NCI-H510A treated with DMSO at 0.1 percent for 48 hours (cell line): ENCODE results near the gene H1-8.

Experiments used
- DNase-seq: peaks from one replicate; lab custom pipeline; 2025; lab: John Stamatoyannopoulos, UW

H1-8 gene

DNA sequence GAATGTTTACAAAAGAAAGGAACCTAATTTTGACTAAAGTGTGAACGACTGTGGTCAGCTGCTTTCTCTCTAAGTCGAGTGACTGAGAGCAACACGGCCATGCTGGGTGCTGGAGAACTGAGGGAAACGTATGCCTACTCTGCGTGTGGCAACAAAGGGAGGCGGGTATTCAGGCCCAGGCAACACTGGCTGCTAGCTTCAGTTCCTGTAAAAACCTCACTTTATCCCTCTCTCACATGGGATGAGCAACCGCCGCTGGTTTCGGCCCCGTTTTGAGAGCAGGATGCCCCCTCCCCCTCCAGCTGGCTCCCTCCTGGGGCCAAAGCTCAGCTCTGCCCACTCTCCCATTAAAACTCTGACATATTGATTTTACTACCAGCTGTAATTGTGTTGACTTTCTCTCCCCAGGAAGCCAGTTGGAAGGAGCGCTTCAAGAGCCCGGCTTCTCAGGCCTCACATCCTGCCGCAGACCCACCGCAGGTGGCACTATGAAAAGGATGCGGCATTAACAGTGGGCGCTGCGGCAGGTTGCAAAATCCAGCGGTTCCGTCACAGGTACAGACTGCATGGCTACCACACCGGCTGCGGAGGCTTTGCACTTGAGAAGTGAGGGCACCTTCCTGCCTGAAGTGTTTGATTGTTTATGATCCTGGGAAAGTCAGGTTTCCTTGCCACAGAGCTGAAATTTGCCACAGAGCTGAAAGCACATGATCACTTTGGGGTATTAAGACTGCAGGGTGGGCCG is 50.8 kb downstream of the H1-8 start:
- peak; percentile 98 for DNase-seq

DNA sequence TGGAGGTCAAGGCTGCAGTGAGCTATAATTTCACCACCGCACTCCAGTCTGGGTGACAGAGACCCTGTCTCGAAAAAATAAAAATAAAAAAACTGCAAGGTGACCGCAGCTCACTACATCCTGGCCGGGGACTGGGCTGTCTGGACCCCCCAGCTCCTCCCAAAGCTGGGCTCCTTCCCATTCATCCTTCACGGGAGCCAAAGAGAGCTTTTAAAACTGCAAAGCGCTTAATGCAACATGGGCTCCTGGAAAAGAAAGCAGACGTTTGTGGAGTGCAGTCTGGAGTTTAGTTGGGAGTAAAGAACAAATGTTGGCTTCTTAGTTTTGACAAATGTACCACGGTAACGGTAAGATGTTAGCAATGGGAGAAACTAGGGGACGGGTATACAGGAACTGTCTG is 51.4 kb downstream of the H1-8 start:
- no peak for DNase-seq

DNA sequence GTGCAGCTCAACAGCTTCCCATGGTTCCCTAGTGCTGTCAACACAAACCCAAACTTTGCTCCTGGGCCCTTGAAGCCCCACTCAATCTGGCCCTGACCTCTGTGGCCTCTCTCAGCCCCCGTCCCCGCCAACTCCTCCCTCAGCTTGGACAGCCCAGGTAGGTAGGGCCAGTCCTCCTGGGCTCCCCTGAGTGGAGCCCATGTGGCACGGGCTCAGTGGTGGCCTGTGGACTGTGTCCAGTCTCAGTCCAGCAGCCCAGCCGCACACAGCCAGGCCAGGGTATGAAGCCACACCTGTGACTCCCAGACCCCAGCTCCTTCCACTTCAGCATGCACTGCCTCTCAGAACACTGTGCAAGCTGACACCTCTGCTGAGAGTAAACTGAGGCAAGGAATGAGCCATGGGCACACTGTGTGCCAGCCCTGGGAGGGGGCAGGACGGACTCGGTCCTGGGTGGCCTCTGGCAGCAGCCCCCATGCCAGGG is 52.0 kb downstream of the H1-8 start:
- no peak for DNase-seq

DNA sequence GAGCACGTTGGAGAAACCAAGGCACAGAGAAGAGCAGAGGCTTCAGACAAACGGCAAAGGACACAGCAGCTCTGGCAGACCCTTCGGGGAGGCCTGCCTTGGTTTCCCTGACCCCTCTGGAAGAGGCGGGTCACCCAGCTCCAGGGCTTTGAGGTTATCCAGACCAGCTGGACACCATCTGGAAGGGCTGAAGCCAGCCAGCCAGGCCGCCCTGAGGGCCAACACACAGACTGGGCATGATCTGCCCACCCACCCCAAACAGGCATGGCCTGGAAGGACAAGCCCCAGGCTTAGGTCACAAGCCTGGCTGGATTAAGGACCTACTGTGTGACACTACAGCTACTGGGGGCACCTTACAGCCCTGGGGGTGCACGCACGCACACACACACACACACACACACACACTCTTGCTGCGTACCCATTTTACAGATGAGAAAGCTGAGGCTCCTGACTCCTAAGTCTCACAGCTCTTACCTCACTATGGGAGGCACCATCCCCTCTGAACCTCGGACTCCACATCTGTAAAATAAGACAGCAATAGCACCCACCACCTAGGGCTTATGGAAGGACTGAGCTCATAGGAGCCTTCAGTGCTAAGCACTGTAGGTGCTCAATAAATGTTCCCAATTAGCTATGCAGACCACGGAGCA is 52.7 kb downstream of the H1-8 start:
- no peak for DNase-seq

DNA sequence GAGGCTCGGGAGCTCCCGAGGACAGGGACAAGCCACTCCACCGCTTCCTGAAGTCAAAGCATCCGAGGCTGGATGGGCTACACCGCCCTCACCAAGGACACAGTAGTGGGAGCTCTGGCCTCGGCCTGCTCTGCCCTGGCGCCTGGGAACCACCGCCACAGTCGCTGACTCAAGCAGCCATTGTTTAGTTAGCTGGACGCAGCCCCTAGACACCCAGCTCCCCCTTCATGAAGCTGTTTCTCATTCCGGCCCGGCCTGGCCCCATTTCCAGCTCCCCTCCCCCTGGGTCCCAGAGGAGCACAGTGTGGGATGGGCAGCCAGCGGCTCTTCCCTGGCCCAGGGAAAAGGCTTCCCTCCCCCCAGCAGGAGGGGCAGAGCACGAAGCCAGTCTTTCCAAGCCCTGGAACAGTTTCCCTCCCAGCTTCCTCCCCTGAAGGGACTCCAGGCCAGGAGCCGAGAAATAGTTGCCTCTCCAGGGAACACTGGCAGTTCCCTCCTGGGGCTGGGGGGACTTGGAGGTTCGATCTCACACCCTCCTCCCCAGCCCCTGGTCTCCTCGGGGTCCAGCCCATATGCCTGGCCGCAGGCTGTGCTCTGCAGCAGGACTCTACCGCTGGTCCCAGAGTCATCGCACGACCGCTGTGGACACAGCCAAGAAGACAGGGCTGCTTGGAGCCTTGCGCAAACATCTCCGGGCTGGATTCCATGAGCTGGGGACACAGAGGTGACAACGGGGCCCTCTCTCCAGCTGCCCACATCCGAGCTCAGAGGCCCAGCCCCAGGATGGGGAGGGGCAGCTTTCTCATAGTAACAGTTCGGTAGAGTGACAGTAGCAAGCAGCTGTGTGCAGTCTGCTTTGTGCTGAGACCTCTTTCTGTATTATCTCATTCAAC is 53.5 kb downstream of the H1-8 start:
- peak; percentile 90 for DNase-seq

DNA sequence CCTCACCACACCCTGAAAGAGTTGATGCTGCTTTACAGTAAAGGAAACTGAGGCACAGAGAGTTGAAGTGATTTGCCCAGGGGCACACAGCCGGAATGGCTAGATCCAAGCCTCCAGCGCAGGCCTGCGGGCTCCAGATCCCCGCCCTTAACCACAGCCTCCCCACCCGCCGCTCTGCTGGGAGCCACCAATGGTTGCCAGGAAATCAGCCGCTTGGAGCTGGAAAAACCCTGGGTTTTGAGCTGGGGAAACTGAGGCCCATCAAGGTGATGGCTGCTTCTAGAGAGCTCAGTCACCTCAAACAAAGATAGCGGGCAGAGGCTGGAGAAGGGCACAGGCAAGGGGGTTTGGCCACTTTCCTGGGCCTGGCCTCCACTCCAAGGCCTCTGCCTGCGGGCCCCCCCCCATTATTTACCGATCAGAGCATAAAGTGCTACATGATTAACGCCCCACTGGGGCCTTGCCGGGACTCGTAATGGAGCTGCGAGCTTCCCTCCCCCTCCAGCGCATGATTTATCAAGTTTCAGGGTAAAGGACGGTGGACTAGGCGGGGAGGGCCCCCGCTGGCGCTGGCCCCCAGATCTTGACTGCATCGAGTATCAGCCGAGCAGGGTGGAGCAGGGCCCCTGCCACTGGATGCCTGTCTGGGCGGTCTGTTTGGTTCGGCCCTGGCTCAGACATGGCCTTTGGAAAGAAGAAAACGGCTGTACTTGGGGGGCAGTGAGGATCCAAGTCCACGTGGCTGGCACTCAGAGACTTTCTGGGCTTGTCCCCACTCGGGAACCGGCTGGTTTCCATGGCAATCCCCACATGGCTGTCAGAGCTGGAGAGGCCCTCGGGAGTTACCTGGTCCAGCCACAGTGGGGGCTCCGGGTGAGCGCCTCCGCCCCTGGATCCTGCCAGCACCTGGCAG is 54.4 kb downstream of the H1-8 start:
- DNase-seq, result peak; percentile 68

DNA sequence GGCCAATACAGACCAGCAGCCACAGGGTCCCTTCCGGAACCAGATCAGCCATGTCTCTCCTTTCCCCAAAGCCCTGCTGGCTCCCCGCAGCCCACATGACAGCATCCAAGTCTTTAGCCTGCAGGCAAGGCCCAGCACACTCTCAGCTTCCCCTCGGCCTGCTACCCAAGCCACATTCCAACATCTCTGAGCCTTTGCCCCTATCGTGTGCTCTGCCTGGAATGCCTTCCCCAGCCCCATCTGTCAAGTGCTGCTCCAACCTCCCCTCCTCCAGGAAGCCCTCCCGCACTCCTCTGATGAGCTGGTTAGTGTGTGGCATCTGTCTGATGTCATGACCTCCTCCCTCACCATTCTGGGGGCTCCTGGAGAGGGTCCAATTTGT is 55.0 kb downstream of the H1-8 start:
- no peak for DNase-seq

DNA sequence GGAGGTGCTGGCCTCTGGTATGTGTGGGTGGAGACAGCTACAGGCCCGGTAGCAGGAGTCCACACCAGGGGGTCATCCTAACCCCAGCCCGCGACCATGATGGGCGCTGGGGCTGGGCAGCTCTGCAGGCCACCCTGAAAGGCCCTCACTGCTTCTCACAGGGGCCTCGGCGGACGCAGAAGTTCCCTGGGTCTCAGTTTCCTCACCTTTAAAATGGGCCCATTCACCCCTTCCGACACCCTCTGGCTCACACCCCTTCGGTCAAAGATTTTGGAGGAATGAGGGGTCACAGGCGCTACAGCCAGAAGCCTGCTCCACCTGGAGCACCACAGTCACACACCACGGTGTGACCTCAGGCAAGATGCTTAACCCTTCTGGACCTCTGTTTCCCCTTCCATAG is 55.5 kb downstream of the H1-8 start:
- no peak for DNase-seq

DNA sequence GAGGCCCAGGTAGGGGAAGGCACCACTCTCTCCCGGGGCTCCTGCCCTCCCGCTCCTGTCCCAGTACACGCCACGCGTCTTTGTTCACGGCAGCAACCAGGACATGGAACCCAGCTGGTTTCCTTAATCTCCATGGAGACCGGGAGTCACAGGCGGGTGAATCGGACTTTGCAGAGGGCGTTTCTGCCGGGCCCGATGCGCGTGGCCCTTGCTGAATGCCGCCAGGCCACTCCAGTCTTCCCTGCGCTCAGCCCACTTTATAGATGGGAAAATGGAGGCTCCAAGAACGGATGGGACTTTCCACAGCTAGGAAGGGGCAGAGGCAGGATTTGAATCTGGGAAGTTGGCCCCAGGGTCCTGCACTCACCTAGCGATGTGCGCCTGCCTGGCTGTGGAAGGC is 56.1 kb downstream of the H1-8 start:
- no peak for DNase-seq

DNA sequence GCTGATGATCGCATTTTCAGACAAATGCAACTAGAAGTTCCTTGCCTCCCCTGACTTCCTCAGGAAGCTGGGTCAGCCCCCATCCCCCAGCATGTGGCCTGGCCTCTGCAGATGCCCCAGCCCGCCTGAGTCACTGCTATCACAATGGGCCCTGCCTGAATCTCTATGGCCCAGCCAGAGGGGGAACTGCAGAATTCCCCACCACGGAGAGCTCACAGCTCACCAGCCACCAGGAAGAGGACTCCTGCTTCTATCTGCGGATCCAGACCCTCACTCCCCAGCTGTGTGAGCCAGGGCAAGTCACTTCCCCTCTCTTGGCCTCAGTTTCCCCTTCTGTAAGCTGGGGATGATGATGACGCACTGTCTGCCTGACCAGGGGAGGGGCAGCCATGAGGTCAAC is 56.6 kb downstream of the H1-8 start:
- DNase-seq, result no peak

DNA sequence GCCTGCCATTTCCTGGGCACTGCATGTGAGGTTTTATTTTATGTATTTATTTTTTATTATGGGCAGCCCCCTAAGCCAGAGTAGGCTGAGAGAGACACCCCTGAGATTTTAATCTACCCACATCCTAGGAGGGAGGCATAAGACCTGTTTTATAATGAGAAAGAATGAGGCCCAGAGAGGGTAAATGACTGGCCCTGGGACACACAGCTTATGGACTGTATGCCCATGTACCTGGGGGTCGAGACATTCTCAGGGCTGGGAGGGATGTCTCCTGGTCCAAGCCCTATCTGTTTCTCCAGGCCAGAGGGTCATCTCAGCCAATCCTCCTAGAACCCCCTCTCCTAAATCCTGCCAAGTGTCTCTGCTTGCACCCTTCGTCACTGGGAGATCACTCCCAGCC is 57.4 kb downstream of the H1-8 start:
- DNase-seq, result no peak
